GDM1 (cell line): ENCODE data around the gene FRMD3.

ENCODE experiments used
- DNase-seq: peaks from one replicate; lab custom pipeline; 2025; lab: John Stamatoyannopoulos, UW

Gene FRMD3

GRCh38 chr9:83330207-83331196 is 207.7 kb downstream of the FRMD3 start:
- DNase-seq: no peak

GRCh38 chr9:83327750-83328622 is 210.2 kb downstream of the FRMD3 start:
- no peak for DNase-seq

GRCh38 chr9:83327323-83327722 is 210.9 kb downstream of the FRMD3 start:
- DNase-seq: no peak

GRCh38 chr9:83323148-83323547 is 215.1 kb downstream of the FRMD3 start:
- no peak for DNase-seq

GRCh38 chr9:83322438-83322837 is 215.8 kb downstream of the FRMD3 start:
- DNase-seq: no peak

- no peak for DNase-seq
Observed at GRCh38 chr9:83317244-83317643, 221.0 kb downstream of the FRMD3 start.

GRCh38 chr9:83315649-83316048 is 222.6 kb downstream of the FRMD3 start:
- DNase-seq: no peak

- DNase-seq: no peak
Observed at GRCh38 chr9:83313781-83314180, 224.4 kb downstream of the FRMD3 start.

GRCh38 chr9:83312537-83312936 is 225.7 kb downstream of the FRMD3 start:
- no peak for DNase-seq

GRCh38 chr9:83307066-83307724 is 231.0 kb downstream of the FRMD3 start:
- no peak for DNase-seq

- DNase-seq: no peak
Observed at GRCh38 chr9:83304686-83305085, 233.5 kb downstream of the FRMD3 start.

- no peak for DNase-seq
Observed at GRCh38 chr9:83299571-83299970, 238.6 kb downstream of the FRMD3 start.

GRCh38 chr9:83299094-83299493 is 239.1 kb downstream of the FRMD3 start:
- DNase-seq: no peak

GRCh38 chr9:83296123-83296522 is 242.1 kb downstream of the FRMD3 start:
- no peak for DNase-seq

GRCh38 chr9:83294816-83295215 is 243.4 kb downstream of the FRMD3 start:
- DNase-seq: no peak

GRCh38 chr9:83291196-83291595 is 247.0 kb downstream of the FRMD3 start:
- no peak for DNase-seq

GRCh38 chr9:83290692-83291091 is 247.5 kb downstream of the FRMD3 start:
- DNase-seq: no peak

- DNase-seq: no peak
Observed at GRCh38 chr9:83287021-83287420, 251.2 kb downstream of the FRMD3 start.

- no peak for DNase-seq
Observed at GRCh38 chr9:83285445-83286225, 252.6 kb downstream of the FRMD3 start.

GRCh38 chr9:83284746-83285145 is 253.5 kb downstream of the FRMD3 start:
- no peak for DNase-seq

- DNase-seq: no peak
Observed at GRCh38 chr9:83283528-83283927, 254.7 kb downstream of the FRMD3 start.
